ENCODE data around the gene PRICKLE1.

Gene PRICKLE1

DNA sequence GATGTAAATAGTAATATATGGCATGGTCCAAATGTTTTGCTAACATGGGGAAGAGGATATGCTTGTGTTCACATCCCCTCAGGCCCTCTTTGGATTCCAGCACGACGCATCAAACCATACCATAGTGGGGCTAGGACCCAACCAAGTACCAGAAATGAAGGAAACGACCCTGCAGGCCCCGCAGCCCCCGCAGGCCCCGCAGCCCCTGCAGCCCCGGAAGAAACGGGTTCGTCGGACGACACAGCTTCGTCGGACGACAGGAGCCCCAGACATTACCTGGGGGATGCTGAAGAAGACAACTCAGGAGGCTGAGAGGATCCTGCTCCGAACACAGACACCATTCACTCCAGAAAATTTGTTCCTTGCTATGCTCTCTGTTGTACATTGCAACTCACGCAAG lies 143.7 kb downstream of the PRICKLE1 start:
- no peak for DNase-seq

DNA sequence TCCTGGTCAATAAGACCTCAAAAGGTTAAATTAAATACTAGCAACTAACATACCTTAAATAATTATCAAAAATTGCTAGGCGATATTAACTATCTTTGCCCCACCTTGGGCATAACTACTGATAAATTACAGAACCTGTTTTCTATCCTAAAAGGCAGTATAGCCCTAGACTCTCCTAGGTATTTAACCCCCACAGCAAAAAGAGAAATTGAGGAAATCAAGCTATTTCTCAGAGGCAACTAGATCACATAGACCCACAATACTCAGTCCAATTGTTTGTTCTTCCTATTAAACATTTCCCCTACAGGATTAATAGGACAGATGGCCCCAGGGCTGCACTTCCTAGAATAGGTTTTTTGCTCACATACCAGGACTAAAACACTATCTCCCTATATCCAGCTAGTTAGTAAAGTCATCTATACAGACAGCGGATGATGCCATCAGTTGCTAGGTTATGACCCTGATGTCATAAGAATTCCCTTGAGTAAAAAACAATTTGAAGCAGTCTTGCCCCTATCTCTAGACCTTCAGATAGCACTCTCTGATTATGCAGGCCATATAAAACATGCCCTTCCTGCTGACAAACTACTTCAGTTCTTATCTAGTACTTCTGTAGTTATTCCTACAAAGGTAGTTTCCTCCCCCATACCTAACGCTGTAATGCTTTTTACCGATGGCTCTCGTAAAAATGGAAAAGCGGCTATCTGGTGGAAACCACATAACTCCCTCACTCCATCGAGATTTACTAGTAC lies 145.2 kb downstream of the PRICKLE1 start:
- no peak for DNase-seq

DNA sequence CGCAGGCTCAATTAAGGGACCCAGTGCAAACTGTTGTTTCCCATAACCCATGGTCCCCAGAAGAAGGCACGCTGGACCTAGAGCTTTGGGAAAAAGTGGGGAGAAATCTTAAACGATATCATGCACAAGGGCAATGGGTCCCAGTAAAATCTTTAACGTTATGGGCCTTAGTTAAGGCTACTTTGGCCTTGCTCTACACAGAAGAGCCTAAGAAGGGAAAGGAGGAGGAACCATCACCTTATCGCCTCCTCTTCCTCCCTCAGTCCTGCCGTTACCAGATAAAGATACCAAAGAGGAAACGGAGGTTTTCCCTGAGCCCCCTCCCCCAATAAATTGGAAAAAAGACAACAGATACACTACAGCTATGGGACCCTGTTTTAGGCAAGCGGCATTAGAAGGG lies 146.7 kb downstream of the PRICKLE1 start:
- no peak for DNase-seq

DNA sequence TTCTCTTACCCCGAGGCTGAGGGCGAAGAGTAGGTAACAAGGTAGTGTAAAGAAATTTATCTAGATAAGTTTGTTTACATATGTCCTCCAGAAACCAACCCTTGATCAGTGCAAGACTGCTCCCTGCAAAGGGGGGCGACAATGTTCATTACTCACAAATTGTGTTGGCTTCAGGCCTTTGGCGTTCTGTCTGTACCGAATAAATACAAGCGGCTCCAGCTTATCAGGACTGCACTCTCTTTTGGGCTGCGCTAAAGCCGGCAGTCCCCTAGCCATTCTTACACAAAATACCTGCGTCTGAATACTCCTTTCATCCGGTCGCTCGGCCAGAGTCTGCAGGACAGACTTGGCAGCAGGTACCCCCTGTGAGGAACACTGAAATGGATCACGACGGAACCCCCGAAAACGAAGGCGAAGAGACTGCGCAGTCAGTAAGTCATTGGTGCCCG lies 147.2 kb downstream of the PRICKLE1 start:
- DNase-seq, result no peak

DNA sequence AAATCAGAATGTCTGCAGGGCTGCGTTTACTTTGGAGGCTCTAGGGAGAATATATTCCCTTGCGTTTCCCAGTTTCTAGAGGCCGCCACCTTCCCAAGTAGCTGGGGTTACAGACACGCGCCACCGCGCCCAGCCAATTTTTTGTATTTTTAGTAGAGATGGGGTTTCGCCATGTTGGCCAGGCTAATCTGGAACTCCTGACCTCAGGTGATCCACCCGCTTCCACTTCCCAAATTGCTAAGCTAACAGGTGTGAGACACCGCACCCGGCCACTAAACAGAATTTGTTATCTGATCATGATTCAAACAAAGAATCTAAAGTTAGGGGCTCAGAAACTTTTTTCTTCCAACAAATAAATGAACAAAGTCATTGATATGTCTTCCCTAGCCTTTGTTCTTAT lies 148.9 kb downstream of the PRICKLE1 start:
- no peak for DNase-seq

DNA sequence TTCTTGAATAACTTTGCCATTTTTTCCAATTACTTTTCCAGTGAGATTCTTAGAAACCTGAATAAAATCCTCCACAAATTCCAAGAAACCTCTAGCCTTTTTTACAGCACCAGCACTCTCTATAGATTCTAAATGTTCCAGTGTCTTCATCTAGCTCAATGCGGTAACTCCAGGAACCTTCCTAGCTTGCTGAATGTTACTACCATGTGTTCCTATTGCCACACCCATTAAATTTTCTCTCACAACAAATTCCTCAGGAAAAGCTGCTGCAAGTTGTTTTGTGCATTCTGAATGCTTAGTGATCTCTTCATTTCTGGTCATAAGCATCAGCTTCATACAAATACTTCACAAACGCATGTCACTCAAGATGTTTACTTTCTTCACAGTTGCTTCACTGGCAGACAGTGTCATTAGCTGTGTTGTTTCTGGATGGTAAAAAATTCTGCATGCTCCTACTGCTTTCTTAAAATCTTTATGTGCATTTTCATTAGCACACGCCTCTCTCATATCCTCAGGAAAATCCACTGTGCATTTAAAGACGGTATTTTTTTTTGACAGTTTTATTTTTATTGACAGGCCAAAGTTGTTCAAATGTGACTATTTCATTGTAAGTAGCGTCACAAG lies 156.9 kb downstream of the PRICKLE1 start:
- no peak for DNase-seq

DNA sequence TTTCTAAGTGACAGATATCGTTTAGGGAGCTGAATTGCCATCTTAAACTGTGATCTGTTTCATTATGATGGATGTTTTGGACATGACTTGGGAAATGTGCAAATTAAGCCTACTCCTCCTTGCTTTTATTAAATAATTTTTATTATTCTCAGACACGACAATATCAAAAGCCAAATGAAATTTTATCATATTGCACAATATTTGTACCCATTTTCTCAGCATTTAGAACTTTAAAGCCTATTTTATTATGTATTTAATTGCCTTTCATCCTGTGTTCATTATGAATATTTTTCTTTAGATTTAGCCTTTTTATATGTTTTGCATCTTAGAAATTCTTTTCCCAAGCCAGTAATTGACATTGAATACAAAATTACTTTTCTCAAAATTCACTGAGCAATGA lies 160.7 kb downstream of the PRICKLE1 start:
- no peak for DNase-seq

DNA sequence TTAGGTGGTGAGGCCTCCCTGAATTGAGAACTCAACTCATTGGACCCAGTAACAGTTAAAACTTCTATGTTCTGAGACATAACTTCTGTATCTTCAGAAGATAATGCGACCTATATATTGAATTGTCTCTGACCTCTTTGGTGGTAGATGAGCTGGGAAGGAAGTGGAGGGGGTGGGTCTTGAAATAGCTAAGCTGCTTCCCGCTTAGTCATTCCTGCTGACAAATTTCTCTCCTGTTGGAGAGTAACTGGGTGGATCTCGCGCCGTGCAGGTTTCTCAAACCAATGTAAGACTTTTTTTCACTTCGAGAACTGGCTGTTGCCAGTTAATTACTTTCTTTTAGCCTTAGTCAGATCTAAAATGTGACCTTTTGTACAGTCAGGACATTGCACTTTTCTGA lies 162.8 kb downstream of the PRICKLE1 start:
- DNase-seq, result no peak

DNA sequence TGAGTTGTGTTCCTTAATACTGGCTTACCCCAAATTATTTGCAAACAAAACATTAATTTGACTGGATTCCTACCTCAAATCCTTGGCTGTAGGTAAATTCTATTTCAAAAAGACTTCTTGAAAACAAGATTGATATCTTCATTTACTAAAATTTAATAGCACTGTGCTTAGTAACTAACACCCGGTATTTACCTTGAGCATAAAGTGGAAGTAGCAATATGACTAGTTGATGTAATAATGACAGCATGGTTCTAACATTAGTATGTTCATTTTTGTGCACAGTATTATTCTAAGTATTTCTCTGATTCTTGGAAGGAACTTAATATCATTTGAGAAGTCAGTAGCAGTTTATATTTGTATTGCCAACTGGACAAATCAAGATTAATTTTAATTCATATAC lies 166.8 kb downstream of the PRICKLE1 start:
- no peak for DNase-seq

DNA sequence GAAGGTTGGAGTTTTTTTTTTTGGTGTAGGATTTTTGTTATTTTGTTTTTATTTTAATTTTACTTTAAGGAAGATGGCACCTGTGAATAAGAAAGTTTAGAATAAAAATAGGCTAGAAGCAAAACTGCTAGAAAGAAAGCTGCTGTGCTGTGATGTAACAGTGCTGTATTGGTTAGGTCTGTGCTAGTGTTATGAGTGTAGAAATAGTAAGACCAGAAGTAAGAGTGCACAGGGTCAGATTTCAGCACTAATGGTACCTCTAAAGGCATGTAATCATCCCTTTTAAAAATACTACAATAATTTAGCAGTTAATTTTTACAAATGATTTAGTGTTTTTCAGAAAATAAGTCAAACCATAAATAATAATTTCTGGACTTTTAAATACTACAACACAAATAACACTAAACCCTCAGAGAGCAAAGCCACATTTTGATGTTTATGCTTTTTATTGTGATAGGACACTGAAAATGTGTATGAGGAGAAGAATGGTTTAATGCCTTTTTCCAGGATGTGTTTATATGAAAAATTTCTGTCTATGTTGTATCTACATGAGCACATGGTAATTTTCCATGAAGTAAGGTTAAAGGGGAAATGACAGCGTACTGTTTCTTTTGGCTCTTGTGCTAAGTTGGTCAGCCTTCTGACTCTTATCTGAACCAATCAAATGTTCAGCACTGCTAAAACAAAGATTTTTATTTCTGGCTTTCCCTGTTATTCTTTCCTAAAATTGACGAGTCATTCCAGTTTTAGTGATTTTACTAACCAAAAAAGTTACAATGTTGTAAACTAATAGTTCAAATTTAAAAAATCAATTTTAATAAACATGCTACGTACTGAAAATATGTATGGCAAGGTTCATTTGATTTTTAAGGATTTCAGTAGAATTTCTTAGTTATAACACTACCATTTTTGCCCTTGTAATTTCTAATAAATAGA lies 167.4 kb downstream of the PRICKLE1 start:
- no peak for DNase-seq

DNA sequence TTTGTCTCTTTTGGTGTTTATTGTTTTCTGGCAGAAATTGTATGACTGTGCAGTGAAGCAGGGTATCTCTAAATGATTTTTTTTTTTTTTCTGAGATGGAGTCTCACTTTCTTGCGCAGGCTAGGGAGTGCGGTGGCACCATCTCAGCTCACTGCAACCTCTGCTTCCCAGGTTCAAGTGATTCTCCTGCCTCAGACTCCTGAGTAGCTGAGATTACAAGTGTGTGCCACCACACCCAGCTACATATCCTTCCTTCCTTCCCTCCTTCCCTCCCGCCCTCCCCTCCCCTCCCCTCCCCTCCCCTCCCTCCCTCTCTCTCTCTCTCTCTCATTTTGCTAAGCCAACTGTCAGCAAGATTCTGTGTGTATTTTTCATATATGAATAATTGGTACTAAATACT lies 169.2 kb downstream of the PRICKLE1 start:
- DNase-seq, result no peak

DNA sequence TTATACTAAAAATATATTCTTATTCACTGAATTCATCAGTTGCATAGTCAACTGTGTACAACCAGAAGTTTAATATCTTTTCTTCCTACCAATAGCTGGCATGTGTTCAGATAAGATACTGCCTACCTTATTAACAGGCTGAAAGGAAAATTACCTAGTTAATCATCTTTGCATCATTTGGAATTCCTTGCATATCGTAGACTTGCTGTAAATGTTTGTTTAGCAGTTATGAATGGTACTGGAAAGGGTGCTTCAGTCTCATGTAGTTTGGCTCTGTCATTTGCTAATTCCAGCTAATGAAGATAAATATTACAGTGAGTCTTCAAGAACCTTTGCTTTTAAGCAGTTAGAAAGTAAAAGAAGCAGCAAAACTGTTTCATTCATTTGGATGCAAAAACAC lies 179.2 kb downstream of the PRICKLE1 start:
- no peak for DNase-seq

DNA sequence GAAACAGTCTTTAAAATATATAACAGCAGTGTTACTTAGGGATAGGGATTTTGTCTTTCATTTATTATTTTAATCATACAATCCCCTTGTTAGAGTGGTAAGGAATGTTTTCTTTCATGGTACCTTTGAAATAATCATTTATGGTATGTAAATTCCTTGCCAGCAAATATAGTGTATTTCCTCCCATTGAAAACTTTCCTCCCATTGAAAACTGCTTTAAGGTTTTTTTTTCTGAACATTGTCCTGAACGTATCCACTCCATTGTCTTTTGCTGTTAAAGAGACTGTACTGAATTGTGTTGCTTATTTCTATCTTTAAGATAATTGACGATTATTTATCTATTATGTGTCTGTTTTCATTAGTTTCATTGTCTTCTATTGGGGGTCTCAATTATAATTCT lies 180.1 kb downstream of the PRICKLE1 start:
- no peak for DNase-seq

DNA sequence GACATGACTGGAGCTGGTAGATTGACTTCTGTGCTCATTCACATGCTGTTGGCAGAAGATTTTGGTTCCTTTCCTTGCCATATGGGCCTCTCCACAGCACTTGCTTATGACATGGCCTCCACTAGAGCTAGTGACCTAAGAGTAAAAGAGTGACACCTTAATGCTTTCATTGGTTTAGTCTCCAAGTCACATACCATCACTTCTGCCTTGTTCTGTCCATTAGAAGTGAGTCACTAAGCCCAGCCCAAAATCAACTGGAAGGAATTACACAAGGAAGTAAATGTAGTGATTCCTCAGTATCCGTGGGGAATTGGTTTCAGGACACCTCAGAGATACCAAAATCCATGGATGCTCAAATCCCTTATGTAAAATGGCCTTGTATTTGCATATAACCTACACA lies 182.2 kb downstream of the PRICKLE1 start:
- DNase-seq, result no peak

Data from NCI-H526 treated with DMSO at 0.1 percent for 48 hours (cell line).